Measurements from ENCODE around the gene MYD88. TPM values are rescaled to one million over a fixed set of nuclear protein-coding genes. Genes with fewer than 3 reads are reported as not detected.

MYD88 gene
- total and polyA plus RNA-seq, 9 of the 15 experiments (the other 6 are each of a cell fraction or from before 2014, with no cell fraction given), result 3.2 to 47.3 (median 27.6) TPM

DNA sequence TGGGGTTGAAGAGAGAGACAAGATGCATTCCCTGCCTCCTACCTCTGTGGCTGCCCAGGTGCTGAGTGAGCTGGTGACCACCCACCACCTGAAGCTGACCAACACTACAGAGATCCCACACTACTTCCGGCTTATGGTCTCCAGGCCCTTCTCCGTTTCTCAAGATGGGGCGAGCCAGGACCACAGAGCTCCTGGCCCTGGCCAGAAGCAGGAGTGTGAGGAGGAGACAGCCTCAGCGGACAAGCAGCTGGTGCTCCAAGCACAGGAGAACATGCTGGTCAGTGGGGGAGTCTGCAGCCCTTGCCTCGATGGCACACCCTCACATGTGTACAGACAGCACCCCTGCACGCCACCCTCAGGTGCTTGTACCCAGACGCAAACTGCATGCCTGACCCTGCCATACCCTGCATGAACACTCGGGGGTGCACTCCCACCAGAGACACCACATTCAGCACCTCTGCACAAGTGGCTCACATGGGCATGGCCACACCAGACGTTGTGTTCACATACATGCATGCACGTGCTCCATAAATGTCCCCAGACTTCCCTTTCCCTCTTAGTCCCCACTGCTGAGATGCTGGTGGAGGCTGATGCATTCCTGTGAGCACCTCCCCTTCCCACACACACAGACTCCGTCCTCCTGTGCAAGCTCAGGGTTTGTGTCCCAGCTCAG, 20.6 kb upstream of the MYD88 start (continued):
- TF ChIP-seq, protein P1, sequence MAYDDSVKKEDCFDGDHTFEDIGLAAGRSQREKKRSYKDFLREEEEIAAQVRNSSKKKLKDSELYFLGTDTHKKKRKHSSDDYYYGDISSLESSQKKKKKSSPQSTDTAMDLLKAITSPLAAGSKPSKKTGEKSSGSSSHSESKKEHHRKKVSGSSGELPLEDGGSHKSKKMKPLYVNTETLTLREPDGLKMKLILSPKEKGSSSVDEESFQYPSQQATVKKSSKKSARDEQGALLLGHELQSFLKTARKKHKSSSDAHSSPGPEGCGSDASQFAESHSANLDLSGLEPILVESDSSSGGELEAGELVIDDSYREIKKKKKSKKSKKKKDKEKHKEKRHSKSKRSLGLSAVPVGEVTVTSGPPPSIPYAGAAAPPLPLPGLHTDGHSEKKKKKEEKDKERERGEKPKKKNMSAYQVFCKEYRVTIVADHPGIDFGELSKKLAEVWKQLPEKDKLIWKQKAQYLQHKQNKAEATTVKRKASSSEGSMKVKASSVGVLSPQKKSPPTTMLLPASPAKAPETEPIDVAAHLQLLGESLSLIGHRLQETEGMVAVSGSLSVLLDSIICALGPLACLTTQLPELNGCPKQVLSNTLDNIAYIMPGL (CRISPR knock-in tag; IDR thresholded peaks at IDR 0.05), result no peak
- TF ChIP-seq XRCC3 (IDR thresholded peaks at IDR 0.05), result no peak
- TF ChIP-seq NR2C2 (CRISPR knock-in tag; IDR thresholded peaks at IDR 0.05), result peak; percentile 71; the same call in 1 of the 2 replicates
- TF ChIP-seq NR2C2 (tag; IDR thresholded peaks at IDR 0.05), result no peak
- no peak for TF ChIP-seq TAF9B (IDR thresholded peaks at IDR 0.05; ENCODE audit: partially characterized antibody)
- TF ChIP-seq JUN (IDR thresholded peaks at IDR 0.05; ENCODE audit: borderline replicate concordance, low read depth, low read length), result 0 out of 2 replicates have a peak, but pooled peaks have one; percentile 23
- TF ChIP-seq JUN (CRISPR knock-in tag; IDR thresholded peaks at IDR 0.05; ENCODE audit: borderline replicate concordance), result no peak
- TF ChIP-seq, protein P2, sequence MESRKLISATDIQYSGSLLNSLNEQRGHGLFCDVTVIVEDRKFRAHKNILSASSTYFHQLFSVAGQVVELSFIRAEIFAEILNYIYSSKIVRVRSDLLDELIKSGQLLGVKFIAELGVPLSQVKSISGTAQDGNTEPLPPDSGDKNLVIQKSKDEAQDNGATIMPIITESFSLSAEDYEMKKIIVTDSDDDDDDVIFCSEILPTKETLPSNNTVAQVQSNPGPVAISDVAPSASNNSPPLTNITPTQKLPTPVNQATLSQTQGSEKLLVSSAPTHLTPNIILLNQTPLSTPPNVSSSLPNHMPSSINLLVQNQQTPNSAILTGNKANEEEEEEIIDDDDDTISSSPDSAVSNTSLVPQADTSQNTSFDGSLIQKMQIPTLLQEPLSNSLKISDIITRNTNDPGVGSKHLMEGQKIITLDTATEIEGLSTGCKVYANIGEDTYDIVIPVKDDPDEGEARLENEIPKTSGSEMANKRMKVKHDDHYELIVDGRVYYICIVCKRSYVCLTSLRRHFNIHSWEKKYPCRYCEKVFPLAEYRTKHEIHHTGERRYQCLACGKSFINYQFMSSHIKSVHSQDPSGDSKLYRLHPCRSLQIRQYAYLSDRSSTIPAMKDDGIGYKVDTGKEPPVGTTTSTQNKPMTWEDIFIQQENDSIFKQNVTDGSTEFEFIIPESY (CRISPR knock-in tag; IDR thresholded peaks at IDR 0.05), result no peak
- no peak for TF ChIP-seq BCL6 (CRISPR knock-in tag; IDR thresholded peaks at IDR 0.05)
- TF ChIP-seq ZNF79 (CRISPR knock-in tag; IDR thresholded peaks at IDR 0.05; ENCODE audit: low read depth), result no peak
- no peak for TF ChIP-seq NUFIP1 (IDR thresholded peaks at IDR 0.05; ENCODE audit: partially characterized antibody)
- no peak for TF ChIP-seq HNRNPUL1 (IDR thresholded peaks at IDR 0.05; ENCODE audit: low read length)
- peak; percentile 64; the same call in 1 of the 2 replicates for TF ChIP-seq CC2D1A (IDR thresholded peaks at IDR 0.05)
- no peak for TF ChIP-seq NCOA6 (IDR thresholded peaks at IDR 0.05)
- no peak for TF ChIP-seq ZNF224 (CRISPR knock-in tag; IDR thresholded peaks at IDR 0.05)
- TF ChIP-seq FOSL1 (tag; conservative IDR thresholded peaks at IDR 0.05), result no peak
- TF ChIP-seq, protein P3, sequence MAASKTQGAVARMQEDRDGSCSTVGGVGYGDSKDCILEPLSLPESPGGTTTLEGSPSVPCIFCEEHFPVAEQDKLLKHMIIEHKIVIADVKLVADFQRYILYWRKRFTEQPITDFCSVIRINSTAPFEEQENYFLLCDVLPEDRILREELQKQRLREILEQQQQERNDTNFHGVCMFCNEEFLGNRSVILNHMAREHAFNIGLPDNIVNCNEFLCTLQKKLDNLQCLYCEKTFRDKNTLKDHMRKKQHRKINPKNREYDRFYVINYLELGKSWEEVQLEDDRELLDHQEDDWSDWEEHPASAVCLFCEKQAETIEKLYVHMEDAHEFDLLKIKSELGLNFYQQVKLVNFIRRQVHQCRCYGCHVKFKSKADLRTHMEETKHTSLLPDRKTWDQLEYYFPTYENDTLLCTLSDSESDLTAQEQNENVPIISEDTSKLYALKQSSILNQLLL (CRISPR knock-in tag; IDR thresholded peaks at IDR 0.05; ENCODE audit: borderline replicate concordance), result no peak
- no peak for TF ChIP-seq CBX3 (IDR thresholded peaks at IDR 0.05; ENCODE audit: borderline replicate concordance in 1 of 2, low read length in 2 of 2)
- TF ChIP-seq ZNF717 (CRISPR knock-in tag; IDR thresholded peaks at IDR 0.05), result no peak
- TF ChIP-seq, protein P4, sequence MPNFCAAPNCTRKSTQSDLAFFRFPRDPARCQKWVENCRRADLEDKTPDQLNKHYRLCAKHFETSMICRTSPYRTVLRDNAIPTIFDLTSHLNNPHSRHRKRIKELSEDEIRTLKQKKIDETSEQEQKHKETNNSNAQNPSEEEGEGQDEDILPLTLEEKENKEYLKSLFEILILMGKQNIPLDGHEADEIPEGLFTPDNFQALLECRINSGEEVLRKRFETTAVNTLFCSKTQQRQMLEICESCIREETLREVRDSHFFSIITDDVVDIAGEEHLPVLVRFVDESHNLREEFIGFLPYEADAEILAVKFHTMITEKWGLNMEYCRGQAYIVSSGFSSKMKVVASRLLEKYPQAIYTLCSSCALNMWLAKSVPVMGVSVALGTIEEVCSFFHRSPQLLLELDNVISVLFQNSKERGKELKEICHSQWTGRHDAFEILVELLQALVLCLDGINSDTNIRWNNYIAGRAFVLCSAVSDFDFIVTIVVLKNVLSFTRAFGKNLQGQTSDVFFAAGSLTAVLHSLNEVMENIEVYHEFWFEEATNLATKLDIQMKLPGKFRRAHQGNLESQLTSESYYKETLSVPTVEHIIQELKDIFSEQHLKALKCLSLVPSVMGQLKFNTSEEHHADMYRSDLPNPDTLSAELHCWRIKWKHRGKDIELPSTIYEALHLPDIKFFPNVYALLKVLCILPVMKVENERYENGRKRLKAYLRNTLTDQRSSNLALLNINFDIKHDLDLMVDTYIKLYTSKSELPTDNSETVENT (CRISPR knock-in tag; IDR thresholded peaks at IDR 0.05), result no peak
- TF ChIP-seq RFX7 (CRISPR knock-in tag; IDR thresholded peaks at IDR 0.05), result no peak
- TF ChIP-seq MYC (IDR thresholded peaks at IDR 0.05; ENCODE audit: low read depth, low read length), result peak; percentile 77
- TF ChIP-seq MYC (CRISPR knock-in tag; IDR thresholded peaks at IDR 0.05; ENCODE audit: borderline replicate concordance, low read depth), result no peak
- peak; percentile 52 for TF ChIP-seq SUPT5H (IDR thresholded peaks at IDR 0.05)
